Left renal pelvis (tissue), 4 donors: ENCODE results near the gene KCNG3. TPM values are rescaled to one million over a fixed set of nuclear protein-coding genes. Genes with fewer than 3 reads are reported as not detected.
"Not testable (repeated sequence)": the region's sequence is repeated elsewhere in the genome, so short reads cannot be mapped to it uniquely, and the experiment has no call there.

ENCODE experiments used
- DNase-seq, 4 donors: peaks; one replicate each; pipeline ENCODE4 v3.0.0-alpha.2; 2013; ENCODE audit warnings: low read depth in 4 of 4, low spot score in 3 of 4
- polyA plus RNA-seq, 4 donors: library from polyadenylated mRNA; unstranded; fragments of 120-200 nt; gene quantifications; one replicate each; pipeline ENCODE4 v1.2.1, GENCODE V29; 2013; ENCODE audit not compliant: insufficient read length in 4 of 4

The KCNG3 gene
- polyA plus RNA-seq, 4 donors, result 0.60 to 2.3 (median 0.92) TPM

DNA sequence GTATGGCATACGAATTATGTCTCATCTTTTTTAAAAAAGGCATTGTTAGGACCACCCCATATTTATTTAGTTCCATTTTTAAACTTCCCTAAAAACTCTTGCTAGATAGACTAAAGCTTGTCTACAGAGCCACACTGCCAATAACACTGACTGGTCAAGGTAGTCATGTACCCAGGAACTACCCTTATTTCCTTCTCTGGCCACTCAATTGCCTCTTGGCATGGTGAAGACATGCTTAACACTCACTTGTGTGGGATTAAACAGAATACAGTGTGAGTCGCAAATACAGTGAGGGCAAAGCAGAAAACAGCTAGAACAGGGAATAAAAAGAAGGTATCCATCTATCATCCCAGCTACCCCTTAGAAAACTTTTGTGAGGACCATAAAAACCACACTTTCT lies 57.4 kb downstream of the KCNG3 start:
- DNase-seq, result no peak

DNA sequence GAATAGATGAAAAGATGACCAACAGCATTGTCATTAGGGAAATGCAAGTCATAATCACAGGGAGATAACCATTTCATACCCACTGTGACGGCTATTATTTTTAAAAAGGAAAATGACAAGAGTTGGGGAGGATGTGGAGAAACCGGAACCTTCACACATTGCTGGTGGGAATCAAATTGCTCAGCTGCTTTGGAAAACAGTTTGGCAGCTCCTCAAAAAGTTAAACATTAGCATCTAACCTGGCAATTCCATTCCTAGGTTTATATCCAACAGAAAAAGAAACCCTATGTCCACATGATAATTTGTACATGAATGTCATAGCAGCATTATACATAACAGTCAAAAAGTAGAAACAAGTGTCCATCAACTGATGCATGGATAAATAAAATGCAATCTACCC lies 58.2 kb downstream of the KCNG3 start:
- no peak for DNase-seq

DNA sequence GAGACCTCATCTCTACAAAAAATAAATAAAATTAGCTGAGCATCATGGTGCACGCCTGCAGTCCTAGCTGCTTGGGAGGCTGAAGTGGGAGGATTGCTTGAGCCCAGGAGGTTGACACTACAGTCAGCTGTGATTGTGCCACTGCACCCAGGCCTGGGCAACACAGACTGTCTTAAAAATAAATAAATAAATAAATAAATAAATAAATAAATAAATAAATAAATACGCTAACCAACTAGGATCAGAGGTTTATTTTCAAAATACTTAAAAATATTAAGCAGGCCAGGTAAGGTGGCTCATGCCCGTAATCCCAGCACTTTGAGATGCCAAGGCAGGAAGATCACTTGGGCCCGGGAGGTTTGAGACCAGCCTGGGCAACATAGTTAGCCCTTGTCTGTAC lies 63.6 kb downstream of the KCNG3 start:
- DNase-seq, result no peak

DNA sequence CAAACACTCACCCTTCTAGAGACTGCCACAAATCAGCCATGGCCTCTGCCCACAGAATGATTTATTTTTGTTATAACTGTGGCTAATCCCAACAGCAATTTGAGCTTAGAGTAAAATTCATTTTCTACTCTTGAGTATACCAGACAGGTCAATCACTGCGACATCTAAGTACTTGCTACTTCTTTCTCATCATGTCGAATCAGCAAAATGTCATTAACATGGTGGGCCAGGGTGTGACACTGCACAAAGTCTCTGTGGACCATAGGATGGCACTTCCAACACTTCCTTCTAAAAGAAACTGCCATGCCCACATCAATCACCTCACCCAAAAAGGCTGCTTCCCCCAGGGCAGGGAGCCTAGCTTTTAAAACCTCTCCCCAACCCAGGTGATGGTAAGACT lies 64.4 kb downstream of the KCNG3 start:
- DNase-seq, result no peak

DNA sequence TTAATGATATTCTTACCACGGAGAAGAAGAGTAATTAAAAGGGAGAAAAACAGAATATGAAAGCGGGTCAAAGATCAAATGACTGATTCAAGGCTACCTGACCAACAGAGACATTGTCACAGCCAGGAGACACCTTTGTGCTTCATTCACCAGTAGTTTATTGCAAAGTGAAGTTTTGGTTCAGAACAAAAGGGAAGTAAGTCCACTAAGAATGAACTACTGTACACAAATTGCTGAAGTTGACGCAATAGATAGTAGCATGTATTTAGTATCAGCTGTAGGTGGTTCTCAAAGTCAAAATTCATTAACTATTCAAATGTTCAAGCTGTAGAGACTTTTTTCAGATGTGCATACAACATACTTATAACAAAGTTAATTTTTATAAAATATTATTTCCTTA lies 68.1 kb downstream of the KCNG3 start:
- DNase-seq, result no peak

DNA sequence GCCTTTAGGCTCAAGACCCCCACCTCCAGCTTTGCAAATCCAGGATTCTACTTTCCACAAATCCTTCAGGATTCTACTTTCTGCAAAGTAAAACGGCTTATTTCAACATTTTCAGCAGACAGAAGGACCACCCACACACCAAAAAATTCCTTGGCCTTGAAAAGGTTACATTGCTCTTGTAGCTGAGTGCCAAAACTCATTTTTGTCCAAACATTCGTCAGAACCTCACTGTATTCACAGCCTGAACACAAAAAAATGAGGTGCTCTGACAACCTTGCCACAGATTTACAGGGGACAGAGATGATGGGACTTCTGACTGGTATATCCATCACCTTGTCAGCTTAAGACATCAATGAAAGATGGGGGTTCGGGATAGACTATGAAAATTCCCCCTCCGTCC lies 69.7 kb downstream of the KCNG3 start:
- peak in 2 of 4 donors; percentile 18 to 29 for DNase-seq

DNA sequence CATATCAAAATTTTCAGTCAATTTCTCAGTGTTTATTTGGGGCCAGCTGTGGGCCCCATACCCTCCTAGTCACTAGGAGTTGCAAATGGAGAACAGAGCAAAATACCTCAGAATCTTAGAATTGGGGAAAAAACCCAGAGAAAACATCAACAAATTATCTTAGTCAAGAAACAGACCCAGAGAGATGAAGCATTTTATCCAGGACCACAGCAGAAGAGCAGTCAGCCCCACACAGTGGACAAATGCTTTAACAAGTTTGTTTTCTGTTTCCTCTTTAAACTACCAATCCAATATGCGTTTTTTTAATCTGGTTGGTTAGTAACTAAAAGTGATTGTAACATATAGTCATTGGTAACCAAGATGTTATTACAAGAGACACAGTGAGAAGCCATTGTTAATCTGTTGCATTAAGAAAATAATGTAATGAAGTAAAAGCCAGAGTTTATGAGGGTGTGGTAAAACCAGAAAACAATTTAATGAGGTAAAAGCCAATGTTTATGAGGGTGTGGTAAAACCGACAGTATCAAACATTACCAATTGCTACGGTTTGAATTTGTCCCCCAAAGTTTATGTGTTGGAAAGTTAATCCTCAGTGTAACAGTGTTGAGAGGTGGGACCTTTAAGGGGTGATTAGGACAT lies 72.1 kb downstream of the KCNG3 start:
- DNase-seq, result no peak

DNA sequence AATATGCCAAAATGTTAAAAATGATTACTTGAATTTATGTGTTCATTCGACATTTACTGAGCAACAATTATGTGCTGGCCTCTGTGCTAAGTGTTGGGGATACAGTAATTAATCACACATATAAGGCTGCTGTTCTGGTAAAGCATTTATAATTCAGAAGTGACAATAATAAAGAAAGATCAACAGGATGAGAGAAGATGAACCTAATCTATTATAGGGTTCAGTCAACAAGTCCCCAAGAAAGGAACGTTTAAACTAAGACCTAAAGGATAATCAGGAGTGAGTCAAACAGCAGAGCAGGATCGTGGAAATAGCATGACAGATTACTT lies 72.7 kb downstream of the KCNG3 start:
- DNase-seq, result no peak

DNA sequence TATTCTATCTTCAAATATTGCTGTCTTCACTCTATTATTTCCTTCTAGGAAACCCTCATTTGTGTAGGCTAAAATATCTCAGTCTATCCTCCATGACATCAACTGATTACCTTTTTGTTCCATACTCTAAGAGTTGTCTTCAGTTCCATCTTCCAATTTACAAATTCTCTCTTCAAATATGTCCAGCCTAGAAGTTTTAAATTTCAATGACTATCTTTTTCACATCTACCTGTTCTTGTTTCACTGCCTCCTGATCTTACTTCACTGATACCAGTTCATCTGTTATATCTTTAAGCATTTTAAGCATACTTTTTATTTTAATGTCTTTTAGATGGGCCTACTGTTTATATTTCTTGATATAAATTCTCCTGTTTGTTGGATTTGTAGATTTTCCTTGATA lies 79.1 kb downstream of the KCNG3 start:
- DNase-seq, result no peak

DNA sequence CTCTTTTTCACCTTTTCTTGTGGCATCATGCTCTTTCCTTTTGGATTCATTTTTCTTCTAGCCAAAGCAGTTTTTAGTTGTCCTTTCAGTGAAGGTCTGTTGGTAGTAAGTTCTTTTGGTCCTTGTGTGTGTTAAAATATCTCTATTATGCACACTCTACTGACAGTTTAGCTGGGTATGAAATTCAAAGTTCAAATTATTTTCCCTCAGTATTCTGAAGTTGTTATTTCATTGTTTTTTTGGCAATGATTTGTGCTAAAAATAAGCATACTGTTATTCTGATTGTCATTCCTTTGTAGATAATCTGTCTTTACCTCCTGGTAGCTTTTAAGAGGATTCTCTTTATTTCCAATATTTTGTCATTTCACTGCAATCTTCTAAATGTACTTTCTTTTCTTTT lies 79.6 kb downstream of the KCNG3 start:
- DNase-seq, result no peak

DNA sequence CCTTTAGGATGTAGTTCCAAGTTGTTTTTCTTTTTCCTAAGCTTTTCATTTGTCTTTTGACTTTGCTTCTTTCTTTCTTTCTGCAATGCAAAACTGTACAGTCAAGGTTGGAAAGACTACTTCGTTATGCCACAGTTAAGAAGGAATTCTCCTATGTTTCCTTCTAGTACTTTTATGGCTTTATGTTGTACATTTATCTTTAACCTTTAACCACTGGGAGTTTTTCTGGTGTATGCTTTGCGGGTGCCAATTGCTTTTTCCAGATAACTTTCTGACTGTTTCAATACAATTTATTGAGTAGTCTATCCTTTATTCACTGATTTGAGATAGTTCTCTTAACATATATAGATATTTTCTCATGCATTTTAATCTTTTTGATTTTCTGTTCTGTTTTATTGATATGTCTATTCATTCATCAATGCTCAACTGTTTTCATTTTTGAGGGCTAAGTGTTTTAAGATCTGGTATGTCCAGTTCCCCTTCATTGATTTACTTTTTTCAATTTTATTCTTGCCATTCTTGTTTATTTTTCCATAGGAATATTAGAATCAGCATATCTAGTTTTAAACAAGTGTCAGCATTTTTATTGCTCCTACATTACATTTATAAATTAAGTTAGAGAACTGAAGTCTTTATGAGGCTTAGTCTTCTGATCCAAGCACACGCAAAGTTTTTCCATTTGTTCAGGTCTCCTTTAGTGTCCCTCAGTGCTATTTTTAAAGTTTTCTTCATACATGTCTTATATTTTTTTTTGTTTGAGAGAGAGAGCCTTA lies 82.9 kb downstream of the KCNG3 start:
- DNase-seq, result no peak

DNA sequence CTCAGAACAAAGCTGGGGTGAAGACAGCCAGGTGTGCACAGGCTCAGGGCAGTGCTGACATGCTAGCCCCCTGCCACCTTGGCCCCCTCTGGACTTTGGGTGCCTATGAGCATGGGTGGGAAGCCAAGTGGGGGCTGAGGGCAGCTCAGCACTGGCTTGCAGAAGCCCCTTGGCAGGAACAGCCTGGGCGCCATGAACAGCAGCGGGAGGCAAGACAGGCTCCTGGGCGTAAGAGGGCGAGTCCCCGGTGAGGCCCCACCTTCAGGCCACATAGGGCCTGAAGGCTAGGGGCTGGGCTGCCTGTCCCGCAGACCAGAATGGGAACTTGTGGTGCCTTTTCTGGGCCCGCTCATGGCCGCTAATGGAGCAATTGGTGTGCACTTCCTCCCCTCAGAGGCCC lies 85.8 kb downstream of the KCNG3 start:
- DNase-seq, result no peak

DNA sequence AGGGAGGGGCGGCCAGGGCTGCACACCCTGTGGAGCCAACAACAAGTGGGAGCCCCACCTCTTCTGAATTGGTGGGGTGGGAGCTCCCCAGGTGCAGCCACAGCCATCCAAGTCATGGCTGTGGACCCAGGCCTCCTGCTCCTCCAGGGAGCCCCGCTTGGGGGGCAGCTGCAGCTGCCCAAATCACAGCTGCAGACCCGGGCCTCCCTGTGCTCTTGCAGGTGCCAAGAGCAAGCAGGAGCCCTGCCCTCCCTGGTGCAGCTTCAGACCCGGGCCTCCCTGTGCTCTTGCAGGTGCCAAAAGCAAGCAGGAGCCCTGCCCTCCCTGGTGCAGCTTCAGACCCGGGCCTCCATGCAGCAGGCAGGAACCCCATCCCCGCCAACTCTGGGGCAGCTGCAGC lies 86.3 kb downstream of the KCNG3 start:
- DNase-seq, result no peak

DNA sequence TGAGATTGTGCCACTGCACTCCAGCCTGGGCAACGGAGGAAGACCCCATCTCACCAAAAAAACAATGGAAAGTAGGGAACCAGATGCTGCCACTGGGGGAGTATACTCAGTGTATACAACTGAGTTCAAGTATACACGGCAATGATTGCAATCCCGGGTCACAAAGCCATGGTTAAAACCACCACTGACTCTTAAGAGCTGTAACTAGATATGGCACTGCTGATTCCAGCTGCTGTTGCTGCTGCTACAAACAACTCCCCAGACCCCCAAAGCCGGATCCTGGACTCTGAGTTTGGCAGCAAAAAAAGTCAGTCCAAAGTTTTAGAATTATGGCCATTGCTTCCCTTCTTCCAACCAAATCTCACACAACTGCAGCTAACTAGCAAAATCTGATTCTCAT lies 89.1 kb downstream of the KCNG3 start:
- DNase-seq, result no peak

DNA sequence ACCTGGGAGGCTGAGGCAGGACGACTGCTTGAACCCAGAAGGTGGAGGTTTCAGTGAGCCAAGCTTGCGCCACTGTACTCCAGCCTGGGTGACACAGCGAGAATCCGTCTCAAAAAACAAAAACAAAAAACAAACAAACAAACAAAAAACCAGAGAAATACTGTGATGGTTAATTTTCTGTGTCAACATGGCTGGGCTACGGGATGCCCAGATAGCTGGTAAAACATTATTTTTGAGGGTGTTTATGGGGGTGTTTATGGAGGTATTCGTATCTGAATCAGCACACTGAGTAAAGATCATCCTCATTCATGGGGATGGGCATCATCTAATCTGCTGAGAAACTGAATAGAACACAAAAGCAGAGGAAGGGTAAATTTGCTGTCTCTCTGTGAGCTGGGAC lies 92.0 kb downstream of the KCNG3 start:
- no peak for DNase-seq

DNA sequence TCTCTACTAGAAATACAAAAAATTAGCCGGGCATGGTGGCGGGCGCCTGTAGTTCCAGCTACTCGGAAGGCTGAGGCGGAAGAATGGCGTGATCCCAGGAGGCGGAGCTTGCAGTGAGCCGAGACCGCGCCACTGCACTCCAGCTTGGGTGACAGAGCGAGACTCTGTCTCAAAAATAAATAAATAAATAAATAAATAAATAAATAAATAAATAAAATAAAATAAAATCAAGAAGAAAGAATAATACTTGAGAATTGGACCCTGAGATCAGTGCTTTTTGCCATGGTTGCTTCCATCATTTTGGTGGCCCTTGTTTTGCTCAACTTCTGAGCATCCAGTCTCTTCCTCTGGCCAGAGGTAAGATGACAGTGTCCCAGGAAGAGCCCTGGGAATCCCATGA lies 95.7 kb downstream of the KCNG3 start:
- not testable (repeated sequence) for DNase-seq

DNA sequence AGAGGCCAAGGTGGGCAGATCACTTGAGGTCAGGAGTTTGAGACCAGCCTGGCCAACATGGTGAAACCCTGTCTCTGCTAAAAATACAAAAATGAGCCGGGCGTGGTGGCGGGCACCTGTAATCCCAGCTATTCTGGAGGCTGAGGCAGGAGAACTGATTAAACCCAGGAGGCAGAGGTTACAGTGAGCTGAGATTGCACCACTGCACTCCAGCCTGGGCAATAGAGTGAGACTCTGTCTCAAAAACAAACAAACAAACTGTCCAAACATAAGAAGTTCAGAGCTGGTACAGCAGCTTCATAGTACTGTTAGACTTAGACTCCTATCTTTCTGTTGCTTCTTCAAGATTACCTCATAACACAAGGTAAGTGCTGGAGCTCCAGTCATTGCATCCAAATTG lies 100.5 kb downstream of the KCNG3 start:
- not testable (repeated sequence) for DNase-seq

DNA sequence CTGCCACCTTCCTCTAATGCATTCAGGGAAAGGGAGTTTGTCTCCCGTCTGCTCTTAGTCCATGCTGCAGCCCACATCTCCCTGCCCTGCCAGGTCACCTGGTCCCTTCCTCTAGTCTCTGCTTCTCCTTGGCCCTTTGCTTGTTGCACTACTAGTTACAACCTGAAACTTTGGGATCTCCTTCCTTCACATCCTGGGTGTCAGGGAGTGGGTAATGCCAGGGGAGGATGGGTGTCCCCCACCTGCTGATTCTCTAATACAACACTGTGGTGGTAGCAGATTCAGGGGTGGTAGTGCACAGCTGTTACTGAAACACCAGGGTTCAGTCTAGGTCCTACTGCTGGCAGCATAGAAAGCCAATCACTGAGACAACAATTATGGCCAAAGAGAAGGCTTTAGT lies 101.6 kb downstream of the KCNG3 start:
- no peak for DNase-seq

Other genes starting within 250 kb of the KCNG3 start
- 100 to 1,000 TPM; 157 to 198 (median 175) TPM for gene COX7A2L, start 132.8 kb downstream of the KCNG3 start, polyA plus RNA-seq
- 10 to 100 TPM; 65.6 to 79.2 (median 71.2) TPM for gene MTA3, start 74.7 kb upstream of the KCNG3 start, polyA plus RNA-seq